T-helper 17 cell (primary cell): ENCODE data around the gene PBRM1. TPM values are rescaled to one million over a fixed set of nuclear protein-coding genes. Genes with fewer than 3 reads are reported as not detected.

Source experiments
- ATAC-seq: fragments of 150-1000 bp; cut with Tn5 transposase; 2 replicates; pipeline ENCODE4 v1.10.0; 2021; ENCODE audit warnings: mild to moderate bottlenecking, moderate library complexity
- DNase-seq, 3 donors: peaks; one replicate each; pipeline versions ENCODE4 v3.0.0 to v3.0.0-alpha.2; 2020 to 2021
- H3K9me3 ChIP-seq: one replicate; pipeline ENCODE4 v1.7.0; 2013; ENCODE audit warnings: low read length, mild to moderate bottlenecking; ENCODE audit not compliant: control insufficient read depth, poor library complexity, severe bottlenecking
- H3K27ac Mint-ChIP-seq: one replicate; pipeline ENCODE4 v1.8.0; 2022; ENCODE audit warnings: mild to moderate bottlenecking, moderate library complexity, mixed read lengths
- H3K27me3 Mint-ChIP-seq: one replicate; pipeline ENCODE4 v1.8.0; 2022; ENCODE audit warnings: mixed read lengths
- H3K36me3 Mint-ChIP-seq: one replicate; pipeline ENCODE4 v1.8.0; 2022; ENCODE audit warnings: low read depth, mixed read lengths
- H3K4me1 Mint-ChIP-seq: one replicate; pipeline ENCODE4 v1.8.0; 2022; ENCODE audit warnings: mild to moderate bottlenecking, mixed read lengths
- H3K4me3 Mint-ChIP-seq: one replicate; pipeline ENCODE4 v1.8.0; 2022; ENCODE audit warnings: mild to moderate bottlenecking, moderate library complexity, mixed read lengths
- total RNA-seq, 4 donors: library from RNA in 2 of 4; stranded (reverse) in 2 of 4; gene quantifications; one replicate each; pipeline ENCODE4 v1.2.3 and lab custom pipeline; 2022 to 2026

PBRM1 gene
- total RNA-seq, 2 donors from 2014 or later, result 62.8 to 70.8 TPM

GRCh38 chr3:52714335-52715302 is 28.9 kb upstream of the PBRM1 start:
- H3K27me3 Mint-ChIP-seq, result no peaks in the 10 kb centered on the region
- H3K27ac Mint-ChIP-seq, result no peak overlapping the region
- H3K9me3 ChIP-seq, result no peaks in the 10 kb centered on the region
- no peak for ATAC-seq
- no peaks in the 10 kb centered on the region for H3K36me3 Mint-ChIP-seq
- no peak overlapping the region for H3K4me3 Mint-ChIP-seq
- peaks cover 4% of the 10 kb centered on the region for H3K4me1 Mint-ChIP-seq
- no peak for DNase-seq

GRCh38 chr3:52712291-52713212 is 26.8 kb upstream of the PBRM1 start:
- no peak for DNase-seq
- Mint-ChIP-seq H3K36me3 (no peaks in the 10 kb centered on the region), H3K4me3 (no peak overlapping the region), H3K4me1 (peaks cover 4% of the 10 kb centered on the region), H3K27ac (no peak overlapping the region), H3K27me3 (no peaks in the 10 kb centered on the region)
- no peaks in the 10 kb centered on the region for H3K9me3 ChIP-seq
- no peak for ATAC-seq

GRCh38 chr3:52710512-52710911 is 24.8 kb upstream of the PBRM1 start:
- Mint-ChIP-seq H3K4me1 (no peaks in the 10 kb centered on the region), H3K27ac (no peak overlapping the region), H3K36me3 (no peaks in the 10 kb centered on the region), H3K4me3 (no peak overlapping the region), H3K27me3 (no peaks in the 10 kb centered on the region)
- ATAC-seq (no peak), DNase-seq (no peak)
- no peaks in the 10 kb centered on the region for H3K9me3 ChIP-seq

GRCh38 chr3:52707585-52707984 is 21.9 kb upstream of the PBRM1 start:
- no peak for ATAC-seq
- H3K9me3 ChIP-seq, result no peaks in the 10 kb centered on the region
- no peak for DNase-seq
- no peaks in the 10 kb centered on the region for H3K27me3 Mint-ChIP-seq
- no peaks in the 10 kb centered on the region for H3K36me3 Mint-ChIP-seq
- peak overlapping the region; percentile 72 for H3K4me3 Mint-ChIP-seq
- peak overlapping the region; percentile 98 for H3K27ac Mint-ChIP-seq
- H3K4me1 Mint-ChIP-seq, result peaks cover 12% of the 10 kb centered on the region

- peak; percentile 79 to 83 (median 82) for DNase-seq
- Mint-ChIP-seq H3K27ac (peak within 1 kb of the TSS; percentile 98), H3K4me1 (peaks cover 14% of the 10 kb centered on the region), H3K4me3 (peak within 1 kb of the TSS; percentile 94), H3K27me3 (no peaks in the 10 kb centered on the region), H3K36me3 (no peaks in the 10 kb centered on the region)
- peak; percentile 91 for ATAC-seq
- no peaks in the 10 kb centered on the region for H3K9me3 ChIP-seq
Observed at GRCh38 chr3:52705688-52706686, 20.3 kb upstream of the PBRM1 start, which contains the start of the genes GLT8D1 and SPCS1. GLT8D1 (minus strand) TSS chr3:52705791; CDS start chr3:52700460, 5,331 bp downstream. SPCS1 (plus strand) TSS chr3:52706106; CDS start chr3:52706247, 141 bp downstream.

GRCh38 chr3:52705438-52705687 is 19.6 kb upstream of the PBRM1 start:
- no peaks in the 10 kb centered on the region for H3K9me3 ChIP-seq
- peak overlapping the region; percentile 94 for H3K4me3 Mint-ChIP-seq
- no peak for DNase-seq
- no peaks in the 10 kb centered on the region for H3K36me3 Mint-ChIP-seq
- H3K27ac Mint-ChIP-seq, result peak overlapping the region; percentile 98
- H3K27me3 Mint-ChIP-seq, result no peaks in the 10 kb centered on the region
- H3K4me1 Mint-ChIP-seq, result peaks cover 14% of the 10 kb centered on the region
- ATAC-seq, result no peak

- Mint-ChIP-seq H3K4me3 (peak overlapping the region; percentile 94), H3K27me3 (no peaks in the 10 kb centered on the region), H3K27ac (peak overlapping the region; percentile 98), H3K36me3 (no peaks in the 10 kb centered on the region), H3K4me1 (peaks cover 14% of the 10 kb centered on the region)
- DNase-seq (no peak), ATAC-seq (no peak)
- no peaks in the 10 kb centered on the region for H3K9me3 ChIP-seq
Observed at GRCh38 chr3:52704611-52705437, 19.1 kb upstream of the PBRM1 start.

- ATAC-seq (no peak), DNase-seq (no peak)
- Mint-ChIP-seq H3K4me1 (peaks cover 14% of the 10 kb centered on the region), H3K36me3 (no peaks in the 10 kb centered on the region), H3K27ac (no peak overlapping the region), H3K27me3 (no peaks in the 10 kb centered on the region), H3K4me3 (no peak overlapping the region)
- H3K9me3 ChIP-seq, result no peaks in the 10 kb centered on the region
Observed at GRCh38 chr3:52703341-52703740, 17.6 kb upstream of the PBRM1 start.

GRCh38 chr3:52697632-52697965 is 11.9 kb upstream of the PBRM1 start:
- Mint-ChIP-seq H3K4me1 (peaks cover 8% of the 10 kb centered on the region), H3K4me3 (no peak overlapping the region), H3K36me3 (peaks cover 7% of the 10 kb centered on the region), H3K27me3 (no peaks in the 10 kb centered on the region), H3K27ac (peak overlapping the region; percentile 27)
- H3K9me3 ChIP-seq, result no peaks in the 10 kb centered on the region
- DNase-seq (no peak), ATAC-seq (no peak)

- peak overlapping the region; percentile 27 for H3K27ac Mint-ChIP-seq
Observed at GRCh38 chr3:52696830-52697631, 11.3 kb upstream of the PBRM1 start.

More at GRCh38 chr3:52696830-52697631, 11.3 kb upstream of the PBRM1 start:
- ATAC-seq (no peak), DNase-seq (no peak)
- no peaks in the 10 kb centered on the region for H3K9me3 ChIP-seq
- Mint-ChIP-seq H3K27me3 (no peaks in the 10 kb centered on the region), H3K4me1 (peaks cover 8% of the 10 kb centered on the region), H3K4me3 (no peak overlapping the region), H3K36me3 (peaks cover 7% of the 10 kb centered on the region)
